ENCODE measurements around the gene THBS2. TPM values are rescaled to one million over a fixed set of nuclear protein-coding genes. Genes with fewer than 3 reads are reported as not detected.

The THBS2 gene
- total and polyA plus RNA-seq, 2 donors: 2.6 to 4.2 TPM

GRCh38 chr6:169292338-169293124 is 38.9 kb upstream of the THBS2 start:
- Histone ChIP-seq H3K9me3 (ENCODE audit: control insufficient read depth in 2 of 2, insufficient read depth in 1 of 2, low read length in 1 of 2) (no peaks in the 10 kb centered on the region), H3K27ac (ENCODE audit: low read depth in 1 of 2, low read length in 1 of 2) (peak overlapping the region in 1 of 2 donors; percentile 52), H3K4me3 (ENCODE audit: low read length in 2 of 2) (no peak overlapping the region), H3K36me3 (ENCODE audit: control insufficient read depth in 2 of 2, insufficient read depth in 2 of 2, low read length in 1 of 2) (no peaks in the 10 kb centered on the region), H3K4me1 (ENCODE audit: control insufficient read depth in 2 of 2, insufficient read depth in 2 of 2, low read length in 2 of 2) (no peaks in the 10 kb centered on the region), H3K27me3 (ENCODE audit: control insufficient read depth in 2 of 2, insufficient read depth in 1 of 2, low read length in 1 of 2) (no peaks in the 10 kb centered on the region)
- WGBS: 81% methylated on average over 11 of the region's 11 CpGs
- DNase-seq (ENCODE audit: low read depth in 6 of 9, low spot score in 9 of 9): peak in 1 of 9 donors; percentile 3

GRCh38 chr6:169291646-169292337 is 38.1 kb upstream of the THBS2 start:
- 92% methylated on average over 14 of the region's 14 CpGs for WGBS
- H3K4me1 ChIP-seq (ENCODE audit: control insufficient read depth in 2 of 2, insufficient read depth in 2 of 2, low read length in 2 of 2): no peaks in the 10 kb centered on the region
- H3K36me3 ChIP-seq (ENCODE audit: control insufficient read depth in 2 of 2, insufficient read depth in 2 of 2, low read length in 1 of 2): no peaks in the 10 kb centered on the region
- H3K4me3 ChIP-seq (ENCODE audit: low read length in 2 of 2): no peak overlapping the region
- H3K27me3 ChIP-seq (ENCODE audit: control insufficient read depth in 2 of 2, insufficient read depth in 1 of 2, low read length in 1 of 2): no peaks in the 10 kb centered on the region
- DNase-seq (ENCODE audit: low read depth in 6 of 9, low spot score in 9 of 9): no peak
- no peak overlapping the region for H3K27ac ChIP-seq (ENCODE audit: low read depth in 1 of 2, low read length in 1 of 2)
- H3K9me3 ChIP-seq (ENCODE audit: control insufficient read depth in 2 of 2, insufficient read depth in 1 of 2, low read length in 1 of 2): no peaks in the 10 kb centered on the region

GRCh38 chr6:169291148-169291547 is 37.5 kb upstream of the THBS2 start:
- WGBS: 91% methylated on average over 9 of the region's 9 CpGs
- no peaks in the 10 kb centered on the region for H3K36me3 ChIP-seq (ENCODE audit: control insufficient read depth in 2 of 2, insufficient read depth in 2 of 2, low read length in 1 of 2)
- no peaks in the 10 kb centered on the region for H3K9me3 ChIP-seq (ENCODE audit: control insufficient read depth in 2 of 2, insufficient read depth in 1 of 2, low read length in 1 of 2)
- H3K4me1 ChIP-seq (ENCODE audit: control insufficient read depth in 2 of 2, insufficient read depth in 2 of 2, low read length in 2 of 2): no peaks in the 10 kb centered on the region
- no peaks in the 10 kb centered on the region for H3K27me3 ChIP-seq (ENCODE audit: control insufficient read depth in 2 of 2, insufficient read depth in 1 of 2, low read length in 1 of 2)
- H3K27ac ChIP-seq (ENCODE audit: low read depth in 1 of 2, low read length in 1 of 2): no peak overlapping the region
- no peak for DNase-seq (ENCODE audit: low read depth in 6 of 9, low spot score in 9 of 9)
- H3K4me3 ChIP-seq (ENCODE audit: low read length in 2 of 2): no peak overlapping the region

- Histone ChIP-seq H3K27ac (ENCODE audit: low read depth in 1 of 2, low read length in 1 of 2) (peak overlapping the region in 1 of 2 donors; percentile 43), H3K27me3 (ENCODE audit: control insufficient read depth in 2 of 2, insufficient read depth in 1 of 2, low read length in 1 of 2) (no peaks in the 10 kb centered on the region), H3K4me3 (ENCODE audit: low read length in 2 of 2) (no peak overlapping the region), H3K9me3 (ENCODE audit: control insufficient read depth in 2 of 2, insufficient read depth in 1 of 2, low read length in 1 of 2) (no peaks in the 10 kb centered on the region), H3K36me3 (ENCODE audit: control insufficient read depth in 2 of 2, insufficient read depth in 2 of 2, low read length in 1 of 2) (no peaks in the 10 kb centered on the region), H3K4me1 (ENCODE audit: control insufficient read depth in 2 of 2, insufficient read depth in 2 of 2, low read length in 2 of 2) (no peaks in the 10 kb centered on the region)
- 80% methylated on average over 18 of the region's 18 CpGs for WGBS
- no peak for DNase-seq (ENCODE audit: low read depth in 6 of 9, low spot score in 9 of 9)
Measured at GRCh38 chr6:169289619-169290339, 36.1 kb upstream of the THBS2 start.

GRCh38 chr6:169289257-169289618 is 35.6 kb upstream of the THBS2 start:
- H3K36me3 ChIP-seq (ENCODE audit: control insufficient read depth in 2 of 2, insufficient read depth in 2 of 2, low read length in 1 of 2): no peaks in the 10 kb centered on the region
- peak overlapping the region in 1 of 2 donors; percentile 5 for H3K27ac ChIP-seq (ENCODE audit: low read depth in 1 of 2, low read length in 1 of 2)
- H3K4me1 ChIP-seq (ENCODE audit: control insufficient read depth in 2 of 2, insufficient read depth in 2 of 2, low read length in 2 of 2): no peaks in the 10 kb centered on the region
- no peaks in the 10 kb centered on the region for H3K27me3 ChIP-seq (ENCODE audit: control insufficient read depth in 2 of 2, insufficient read depth in 1 of 2, low read length in 1 of 2)
- no peak overlapping the region for H3K4me3 ChIP-seq (ENCODE audit: low read length in 2 of 2)
- no peak for DNase-seq (ENCODE audit: low read depth in 6 of 9, low spot score in 9 of 9)
- 90% methylated on average over 5 of the region's 5 CpGs for WGBS
- H3K9me3 ChIP-seq (ENCODE audit: control insufficient read depth in 2 of 2, insufficient read depth in 1 of 2, low read length in 1 of 2): no peaks in the 10 kb centered on the region

GRCh38 chr6:169288591-169288990 is 34.9 kb upstream of the THBS2 start:
- no peak for DNase-seq (ENCODE audit: low read depth in 6 of 9, low spot score in 9 of 9)
- Histone ChIP-seq H3K4me3 (ENCODE audit: low read length in 2 of 2) (no peak overlapping the region), H3K4me1 (ENCODE audit: control insufficient read depth in 2 of 2, insufficient read depth in 2 of 2, low read length in 2 of 2) (no peaks in the 10 kb centered on the region), H3K27ac (ENCODE audit: low read depth in 1 of 2, low read length in 1 of 2) (no peak overlapping the region), H3K27me3 (ENCODE audit: control insufficient read depth in 2 of 2, insufficient read depth in 1 of 2, low read length in 1 of 2) (no peaks in the 10 kb centered on the region), H3K36me3 (ENCODE audit: control insufficient read depth in 2 of 2, insufficient read depth in 2 of 2, low read length in 1 of 2) (no peaks in the 10 kb centered on the region), H3K9me3 (ENCODE audit: control insufficient read depth in 2 of 2, insufficient read depth in 1 of 2, low read length in 1 of 2) (no peaks in the 10 kb centered on the region)
- 92% methylated on average over 10 of the region's 10 CpGs for WGBS

GRCh38 chr6:169287675-169288074 is 34.0 kb upstream of the THBS2 start:
- no peaks in the 10 kb centered on the region for H3K4me1 ChIP-seq (ENCODE audit: control insufficient read depth in 2 of 2, insufficient read depth in 2 of 2, low read length in 2 of 2)
- no peaks in the 10 kb centered on the region for H3K36me3 ChIP-seq (ENCODE audit: control insufficient read depth in 2 of 2, insufficient read depth in 2 of 2, low read length in 1 of 2)
- no peak overlapping the region for H3K27ac ChIP-seq (ENCODE audit: low read depth in 1 of 2, low read length in 1 of 2)
- H3K27me3 ChIP-seq (ENCODE audit: control insufficient read depth in 2 of 2, insufficient read depth in 1 of 2, low read length in 1 of 2): no peaks in the 10 kb centered on the region
- WGBS: 81% methylated on average over 6 of the region's 6 CpGs
- no peak overlapping the region for H3K4me3 ChIP-seq (ENCODE audit: low read length in 2 of 2)
- no peak for DNase-seq (ENCODE audit: low read depth in 6 of 9, low spot score in 9 of 9)
- no peaks in the 10 kb centered on the region for H3K9me3 ChIP-seq (ENCODE audit: control insufficient read depth in 2 of 2, insufficient read depth in 1 of 2, low read length in 1 of 2)

GRCh38 chr6:169286961-169287360 is 33.3 kb upstream of the THBS2 start:
- 90% methylated on average over 7 of the region's 7 CpGs for WGBS

GRCh38 chr6:169285165-169285564 is 31.5 kb upstream of the THBS2 start:
- WGBS: 96% methylated on average over 3 of the region's 3 CpGs

More at GRCh38 chr6:169286961-169287360, 33.3 kb upstream of the THBS2 start:
- Histone ChIP-seq H3K27ac (ENCODE audit: low read depth in 1 of 2, low read length in 1 of 2) (no peak overlapping the region), H3K4me1 (ENCODE audit: control insufficient read depth in 2 of 2, insufficient read depth in 2 of 2, low read length in 2 of 2) (no peaks in the 10 kb centered on the region), H3K27me3 (ENCODE audit: control insufficient read depth in 2 of 2, insufficient read depth in 1 of 2, low read length in 1 of 2) (no peaks in the 10 kb centered on the region), H3K9me3 (ENCODE audit: control insufficient read depth in 2 of 2, insufficient read depth in 1 of 2, low read length in 1 of 2) (no peaks in the 10 kb centered on the region), H3K36me3 (ENCODE audit: control insufficient read depth in 2 of 2, insufficient read depth in 2 of 2, low read length in 1 of 2) (no peaks in the 10 kb centered on the region), H3K4me3 (ENCODE audit: low read length in 2 of 2) (no peak overlapping the region)
- DNase-seq (ENCODE audit: low read depth in 6 of 9, low spot score in 9 of 9): no peak

More at GRCh38 chr6:169285165-169285564, 31.5 kb upstream of the THBS2 start:
- H3K4me1 ChIP-seq (ENCODE audit: control insufficient read depth in 2 of 2, insufficient read depth in 2 of 2, low read length in 2 of 2): no peaks in the 10 kb centered on the region
- no peak overlapping the region for H3K27ac ChIP-seq (ENCODE audit: low read depth in 1 of 2, low read length in 1 of 2)
- H3K27me3 ChIP-seq (ENCODE audit: control insufficient read depth in 2 of 2, insufficient read depth in 1 of 2, low read length in 1 of 2): no peaks in the 10 kb centered on the region
- no peak overlapping the region for H3K4me3 ChIP-seq (ENCODE audit: low read length in 2 of 2)
- no peaks in the 10 kb centered on the region for H3K9me3 ChIP-seq (ENCODE audit: control insufficient read depth in 2 of 2, insufficient read depth in 1 of 2, low read length in 1 of 2)
- no peak for DNase-seq (ENCODE audit: low read depth in 6 of 9, low spot score in 9 of 9)
- no peaks in the 10 kb centered on the region for H3K36me3 ChIP-seq (ENCODE audit: control insufficient read depth in 2 of 2, insufficient read depth in 2 of 2, low read length in 1 of 2)
